Ascending aorta (tissue), 2 donors: ENCODE results near the gene WAPL. TPM values are rescaled to one million over a fixed set of nuclear protein-coding genes. Genes with fewer than 3 reads are reported as not detected.

Experiments used
- DNase-seq, 2 donors: peaks; one replicate each; pipeline ENCODE4 v3.0.0-alpha.2; 2019; ENCODE audit warnings: low spot score in 2 of 2
- H3K27ac ChIP-seq, 2 donors: fragments of 200-600 bp; sonication (generic); one replicate each; pipeline ENCODE4 v1.5.1; 2016 to 2017; ENCODE audit warnings: mild to moderate bottlenecking in 1 of 2
- H3K27me3 ChIP-seq: fragments of 200-600 bp; sonication (generic); one replicate; pipeline ENCODE4 v1.5.1; 2017
- H3K36me3 ChIP-seq, 2 donors: fragments of 200-600 bp; sonication (generic); one replicate each; pipeline ENCODE4 v1.5.1; 2016
- H3K4me1 ChIP-seq, 2 donors: fragments of 200-600 bp; sonication (generic); one replicate each; pipeline ENCODE4 v1.5.1; 2016 to 2017; ENCODE audit warnings: mild to moderate bottlenecking in 1 of 2
- H3K4me3 ChIP-seq, 2 donors: fragments of 200-600 bp; sonication (generic); one replicate each; pipeline ENCODE4 v1.5.1; 2016 to 2017; ENCODE audit warnings: mild to moderate bottlenecking in 1 of 2
- H3K9me3 ChIP-seq, 2 donors: fragments of 200-600 bp; sonication (generic); one replicate each; pipeline ENCODE4 v1.5.1; 2016
- CTCF ChIP-seq, 3 experiments: fragments of 200-600 bp in 2 of 3; fragments of 450-650 bp in 1 of 3; sonication (generic) in 2 of 3; IDR thresholded peaks; one replicate each; pipeline ENCODE4 v1.5.1; 2016 to 2019; ENCODE audit warnings: antibody characterized with exemption in 3 of 3, mild to moderate bottlenecking in 1 of 3, moderate library complexity in 1 of 3
- intact Hi-C: fragments of 100-400 bp; cut with DNase I; formaldehyde crosslinking; loops from one replicate; pipeline ENCODE4 v1.15.1; 2023
- total RNA-seq: library from RNA; depleted of rRNA; stranded (reverse); fragments of >200 nt; gene quantifications from one replicate; pipeline ENCODE4 v1.1.0, GENCODE V29; 2016

The WAPL gene
- total RNA-seq, 1 donor from 2014 or later = 14.7 TPM

GRCh38 chr10:86450806-86451603 is 70.6 kb downstream of the WAPL start:
- Histone ChIP-seq H3K4me1 (no peaks in the 10 kb centered on the region), H3K4me3 (no peak overlapping the region), H3K27me3 (no peaks in the 10 kb centered on the region), H3K27ac (no peak overlapping the region), H3K9me3 (no peaks in the 10 kb centered on the region), H3K36me3 (peaks cover 32 to 49% of the 10 kb centered on the region in 2 donors)
- intact Hi-C loops = no loop called here
- no peak for TF ChIP-seq CTCF (IDR thresholded peaks at IDR 0.05)
- no peak for DNase-seq

GRCh38 chr10:86449926-86450558 is 71.5 kb downstream of the WAPL start:
- Histone ChIP-seq H3K4me3 (no peak overlapping the region), H3K27ac (no peak overlapping the region), H3K9me3 (no peaks in the 10 kb centered on the region), H3K27me3 (no peaks in the 10 kb centered on the region), H3K4me1 (no peaks in the 10 kb centered on the region), H3K36me3 (peaks cover 38 to 58% of the 10 kb centered on the region in 2 donors)
- no peak for TF ChIP-seq CTCF (IDR thresholded peaks at IDR 0.05)
- intact Hi-C loops = no loop called here
- no peak for DNase-seq

- TF ChIP-seq CTCF (IDR thresholded peaks at IDR 0.05) = no peak
- H3K4me1 ChIP-seq = no peaks in the 10 kb centered on the region
- no peak for DNase-seq
- intact Hi-C loops = no loop called here
- peaks cover 45 to 47% of the 10 kb centered on the region in 2 donors for H3K36me3 ChIP-seq
- no peaks in the 10 kb centered on the region for H3K27me3 ChIP-seq
- no peak overlapping the region for H3K4me3 ChIP-seq
- no peaks in the 10 kb centered on the region for H3K9me3 ChIP-seq
- H3K27ac ChIP-seq = peak overlapping the region in 1 of 2 donors; percentile 34
Measured at GRCh38 chr10:86447432-86447831, 74.2 kb downstream of the WAPL start.

GRCh38 chr10:86446987-86447386 is 74.6 kb downstream of the WAPL start:
- intact Hi-C loops = no loop called here

GRCh38 chr10:86446440-86446839 is 75.2 kb downstream of the WAPL start:
- no peaks in the 10 kb centered on the region for H3K4me1 ChIP-seq
- DNase-seq = no peak
- peaks cover 43 to 45% of the 10 kb centered on the region in 2 donors for H3K36me3 ChIP-seq
- H3K4me3 ChIP-seq = no peak overlapping the region
- no peaks in the 10 kb centered on the region for H3K9me3 ChIP-seq
- TF ChIP-seq CTCF (IDR thresholded peaks at IDR 0.05) = no peak
- no peaks in the 10 kb centered on the region for H3K27me3 ChIP-seq
- peak overlapping the region in 1 of 2 donors; percentile 34 for H3K27ac ChIP-seq
- intact Hi-C loops = no loop called here

More at GRCh38 chr10:86446987-86447386, 74.6 kb downstream of the WAPL start:
- H3K4me1 ChIP-seq = no peaks in the 10 kb centered on the region
- no peaks in the 10 kb centered on the region for H3K27me3 ChIP-seq
- H3K9me3 ChIP-seq = no peaks in the 10 kb centered on the region
- no peak for DNase-seq
- no peak overlapping the region for H3K4me3 ChIP-seq
- peaks cover 43 to 45% of the 10 kb centered on the region in 2 donors for H3K36me3 ChIP-seq
- peak overlapping the region in 1 of 2 donors; percentile 34 for H3K27ac ChIP-seq
- TF ChIP-seq CTCF (IDR thresholded peaks at IDR 0.05) = no peak
